A549 (cell line): Measurements from ENCODE around the gene B2M. TPM values are rescaled to one million over a fixed set of nuclear protein-coding genes. Genes with fewer than 3 reads are reported as not detected.
"Not testable (repeated sequence)": the region's sequence is repeated elsewhere in the genome, so short reads cannot be mapped to it uniquely, and the experiment has no call there.

Experiments used
- ATAC-seq, 2 experiments: fragments of 200-7000 bp in 1 of 2; fragments of >200 bp in 1 of 2; cut with Nextera tagmentation in 1 of 2; cut with Tn5 transposase in 1 of 2; 3 replicates each; pipeline versions ENCODE4 v1.8.0 to v1.9.1; 2018 to 2020; ENCODE audit warnings: mild to moderate bottlenecking in 1 of 2, moderate library complexity in 1 of 2
- CTCF ChIA-PET: fragments of 300-600 bp; sonication (Branson Sonifier 250); formaldehyde crosslinking; extraction: SDS; loops from one replicate; lab custom pipeline; 2021; ENCODE audit warnings: antibody characterized with exemption, inconsistent platforms; lab: Yijun Ruan, JAX
- POLR2A ChIA-PET: fragments of 350-600 bp; formaldehyde crosslinking; extraction: SDS; loops from one replicate; lab custom pipeline; 2021; ENCODE audit warnings: antibody characterized with exemption, inconsistent platforms; lab: Yijun Ruan, JAX
- DNase-seq, 2 experiments: peaks; one replicate each; pipeline versions ENCODE4 v3.0.0 to v3.0.0-alpha.2; 2011 to 2016; ENCODE audit warnings: low read depth in 1 of 2, low spot score in 1 of 2
- FAIRE-seq: peaks from 2 replicates; lab custom pipeline; 2011; peaks lifted over from hg19 to GRCh38; lab: Jason Lieb, UNC
- H3K27ac ChIP-seq, 2 experiments: fragments of >200 bp; sonication (Bioruptor Twin); formaldehyde crosslinking; 3 replicates each; pipeline ENCODE4 v1.5.1; 2016 to 2017
- H3K4me1 ChIP-seq: fragments of >200 bp; sonication (Bioruptor Twin); formaldehyde crosslinking; 3 replicates; pipeline ENCODE4 v1.6.1; 2016
- H3K4me2 ChIP-seq: fragments of >200 bp; sonication (Bioruptor Twin); formaldehyde crosslinking; 3 replicates; pipeline ENCODE4 v1.6.1; 2016
- H3K4me3 ChIP-seq: fragments of >200 bp; sonication (Bioruptor Twin); formaldehyde crosslinking; 3 replicates; pipeline ENCODE4 v1.5.1; 2016
- H3K9me3 ChIP-seq: fragments of >200 bp; sonication (Bioruptor Twin); formaldehyde crosslinking; 3 replicates; pipeline ENCODE4 v1.6.1; 2016
- BHLHE40 ChIP-seq: IDR thresholded peaks from 2 replicates; pipeline ENCODE4 v1.6.1; 2012; ENCODE audit warnings: low read depth, low read length, inconsistent platforms
- CHD2 ChIP-seq: fragments of 150-350 bp; IDR thresholded peaks from 2 replicates; pipeline ENCODE4 v1.6.1; 2014; ENCODE audit warnings: low read length; ENCODE audit not compliant: partially characterized antibody
- CHD4 ChIP-seq: fragments of 200-600 bp; sonication (generic); IDR thresholded peaks from 2 replicates; pipeline ENCODE4 v1.6.1; 2016; ENCODE audit warnings: antibody characterized with exemption, mild to moderate bottlenecking, borderline replicate concordance
- EHMT2 ChIP-seq: fragments of 200-600 bp; sonication (generic); IDR thresholded peaks from 2 replicates; pipeline ENCODE4 v1.6.1; 2016; ENCODE audit warnings: antibody characterized with exemption, low read depth, mild to moderate bottlenecking, moderate library complexity
- EP300 ChIP-seq, 2 experiments: fragments of >200 bp; sonication (Bioruptor Twin); formaldehyde crosslinking; IDR thresholded peaks; 2 replicates in 1 of 2; 3 replicates in 1 of 2; pipeline ENCODE4 v1.6.1; 2016 to 2017
- ESRRA ChIP-seq: fragments of 150-350 bp; IDR thresholded peaks from 2 replicates; pipeline ENCODE4 v1.6.1; 2014; ENCODE audit warnings: mild to moderate bottlenecking, low read length, borderline replicate concordance
- FOXS1 ChIP-seq: fragments of 250-450 bp; sonication (Bioruptor Pico); IDR thresholded peaks from 2 replicates; pipeline ENCODE4 v1.5.0; 2020; ENCODE audit warnings: mild to moderate bottlenecking, moderate library complexity
- GATA3 ChIP-seq: IDR thresholded peaks from 2 replicates; pipeline ENCODE4 v1.6.1; 2012; ENCODE audit warnings: borderline replicate concordance
- HDAC2 ChIP-seq: fragments of 200-600 bp; sonication (generic); IDR thresholded peaks from 2 replicates; pipeline ENCODE4 v1.6.1; 2016
- HMGXB4 ChIP-seq: fragments of 250-450 bp; sonication (Bioruptor Pico); IDR thresholded peaks from 2 replicates; pipeline ENCODE4 v1.5.0; 2021; ENCODE audit warnings: mild to moderate bottlenecking, moderate library complexity, borderline replicate concordance
- JUNB ChIP-seq: fragments of >200 bp; sonication (Bioruptor Twin); formaldehyde crosslinking; IDR thresholded peaks from 2 replicates; pipeline ENCODE4 v1.6.1; 2016
- KDM1A ChIP-seq: fragments of 200-600 bp; sonication (generic); IDR thresholded peaks from 2 replicates; pipeline ENCODE4 v1.6.1; 2016; ENCODE audit warnings: low read depth, mild to moderate bottlenecking
- KDM5A ChIP-seq: fragments of 200-600 bp; sonication (generic); IDR thresholded peaks from 2 replicates; pipeline ENCODE4 v1.6.1; 2016; ENCODE audit warnings: antibody characterized with exemption, mild to moderate bottlenecking
- NFE2L2 ChIP-seq: fragments of 150-350 bp; conservative IDR thresholded peaks from 2 replicates; pipeline ENCODE4 v1.6.1; 2014; ENCODE audit warnings: low read length
- NR3C1 ChIP-seq: fragments of >200 bp; sonication (Bioruptor Twin); formaldehyde crosslinking; IDR thresholded peaks from 3 replicates; pipeline ENCODE4 v1.6.1; 2017
- PHF8 ChIP-seq: fragments of 200-600 bp; sonication (generic); IDR thresholded peaks from 2 replicates; pipeline ENCODE4 v1.6.1; 2016; ENCODE audit warnings: low read depth, mild to moderate bottlenecking, antibody characterized with exemption, moderate library complexity, borderline replicate concordance
- POLR2A ChIP-seq: IDR thresholded peaks from 2 replicates; pipeline ENCODE4 v1.6.1; 2012; ENCODE audit warnings: mild to moderate bottlenecking, low read length
- RARB ChIP-seq: fragments of 250-450 bp; sonication (Bioruptor Pico); IDR thresholded peaks from 2 replicates; pipeline ENCODE4 v1.8.0; 2021; ENCODE audit warnings: mild to moderate bottlenecking, moderate library complexity
- RCOR1 ChIP-seq: fragments of 150-350 bp; IDR thresholded peaks from 2 replicates; pipeline ENCODE4 v1.6.1; 2014; ENCODE audit warnings: antibody characterized with exemption, low read length, low read depth
- RNF2 ChIP-seq: fragments of 200-600 bp; sonication (generic); IDR thresholded peaks from 2 replicates; pipeline ENCODE4 v1.6.1; 2016; ENCODE audit warnings: low read depth, mild to moderate bottlenecking, antibody characterized with exemption, moderate library complexity, borderline replicate concordance
- TP53 ChIP-seq: fragments of 250-450 bp; sonication (Bioruptor Pico); IDR thresholded peaks from 2 replicates; pipeline ENCODE4 v1.5.0; 2021; ENCODE audit warnings: mild to moderate bottlenecking, moderate library complexity
- ZC3H11A ChIP-seq: fragments of 450-650 bp; IDR thresholded peaks from 2 replicates; pipeline ENCODE4 v1.6.1; 2014; ENCODE audit warnings: antibody characterized with exemption, mild to moderate bottlenecking
- ZFP36 ChIP-seq: fragments of 450-650 bp; IDR thresholded peaks from 2 replicates; pipeline ENCODE4 v1.6.1; 2014; ENCODE audit warnings: borderline replicate concordance; ENCODE audit not compliant: partially characterized antibody
- ZNF302 ChIP-seq: fragments of 250-450 bp; sonication (Bioruptor Pico); IDR thresholded peaks from 2 replicates; pipeline ENCODE4 v1.9.0; 2021; ENCODE audit warnings: inconsistent platforms, mild to moderate bottlenecking, moderate library complexity
- WGBS: methylation state at CpG from one replicate; pipeline ENCODE4 v1.1.6; 2017; ENCODE audit errors: missing lambda C conversion rate; 5-methylcytosine and 5-hydroxymethylcytosine counted together
- polyA plus RNA-seq, 4 experiments: library from polyadenylated mRNA; depleted of rRNA in 3 of 4; stranded (reverse); fragments of >200 nt; fragmentation: RNase III in 1 of 4; extraction: RNeasy Plus Mini Kit Qiagen cat#74134 plus additional on column Dnase treatment in 1 of 4; gene quantifications; 2 replicates in 3 of 4; 3 replicates in 1 of 4; pipeline ENCODE4 v1.2.3, GENCODE V29; 2011 to 2017

B2M gene
- polyA plus RNA-seq, 2 of the 4 experiments (the other 2 are of a cell fraction) = 486 to 823 TPM

GRCh38 chr15:44675911-44676310 is 35.4 kb upstream of the B2M start:
- ATAC-seq (no peak), FAIRE-seq (no peak), DNase-seq (no peak)
- no peak for TF ChIP-seq ZNF302 (CRISPR knock-in tag)
- TF ChIP-seq PHF8 = no peak
- no peak for TF ChIP-seq HDAC2
- TF ChIP-seq FOXS1 = no peak
- no peak for TF ChIP-seq RARB (CRISPR knock-in tag)
- no peak for TF ChIP-seq KDM1A
- TF ChIP-seq CHD2 = no peak
- TF ChIP-seq RNF2 = no peak
- CTCF ChIA-PET = interaction anchor here (1.2 kb wide), 1 partner anchor 12 kb away, joined by 4 read pairs; the partner anchor contains the start of gene SPG11
- Histone ChIP-seq H3K4me3 (no peak overlapping the region), H3K4me2 (no peak overlapping the region), H3K4me1 (no peaks in the 10 kb centered on the region), H3K27ac (no peak overlapping the region), H3K9me3 (no peaks in the 10 kb centered on the region)
- POLR2A ChIA-PET = no interaction called here
- WGBS = 55% methylated on average over 5 of the region's 5 CpGs

GRCh38 chr15:44676676-44677075 is 34.6 kb upstream of the B2M start:
- no peak overlapping the region for H3K27ac ChIP-seq
- no peaks in the 10 kb centered on the region for H3K4me1 ChIP-seq
- ChIA-PET CTCF (interaction anchor here (1.1 kb wide), 1 partner anchor 13 kb away, joined by 3 read pairs; no protein-coding TSS in a partner anchor), POLR2A (no interaction called here)
- TF ChIP-seq EP300 (IDR thresholded peaks at IDR 0.05) (no peak), KDM5A (no peak), CHD4 (no peak), ESRRA (no peak), GATA3 (no peak), ZC3H11A (no peak), HMGXB4 (CRISPR knock-in tag) (no peak), NR3C1 (no peak), TP53 (CRISPR knock-in tag) (no peak), JUNB (no peak), ZFP36 (no peak), POLR2A (no peak), RARB (CRISPR knock-in tag) (no peak), BHLHE40 (no peak)
- H3K4me3 ChIP-seq = no peak overlapping the region
- H3K9me3 ChIP-seq = no peaks in the 10 kb centered on the region
- no peak overlapping the region for H3K4me2 ChIP-seq
- ATAC-seq (no peak), DNase-seq (no peak), FAIRE-seq (no peak)
- 50% methylated on average over 5 of the region's 7 CpGs for WGBS

GRCh38 chr15:44682211-44682610 is 29.1 kb upstream of the B2M start:
- ATAC-seq (no peak), DNase-seq (no peak), FAIRE-seq (no peak)
- ChIA-PET POLR2A (interaction anchor here (1.6 kb wide), 1 partner anchor 19 kb away, joined by 5 read pairs; the partner anchor contains the start of gene SPG11), CTCF (no interaction called here)
- TF ChIP-seq RNF2 = no peak
- no peak for TF ChIP-seq TP53 (CRISPR knock-in tag)
- no peak for TF ChIP-seq KDM5A
- no peak for TF ChIP-seq RCOR1
- no peak for TF ChIP-seq EHMT2
- no peak for TF ChIP-seq NFE2L2
- no peak for TF ChIP-seq JUNB
- no peak for TF ChIP-seq KDM1A
- Histone ChIP-seq H3K27ac (no peak overlapping the region), H3K4me3 (no peak overlapping the region), H3K4me1 (peaks cover 13% of the 10 kb centered on the region), H3K9me3 (no peaks in the 10 kb centered on the region), H3K4me2 (no peak overlapping the region)
- 81% methylated on average over 2 of the region's 2 CpGs for WGBS

GRCh38 chr15:44682809-44683682 is 28.3 kb upstream of the B2M start:
- 52% methylated on average over 5 of the region's 8 CpGs for WGBS
- CTCF ChIA-PET, H3K9me3 ChIP-seq, ATAC-seq, FAIRE-seq, H3K4me3 ChIP-seq: not testable (repeated sequence)
- POLR2A ChIA-PET = interaction anchor here (1.6 kb wide), 2 partner anchors 20 to 28 kb away, joined by 4 to 5 read pairs; partner anchors contain the start of genes B2M, PATL2 and SPG11
- Histone ChIP-seq H3K4me2 (peak overlapping the region; percentile 77), H3K4me1 (peaks cover 13% of the 10 kb centered on the region), H3K27ac (peak overlapping the region; percentile 62 to 81)
- peak in 1 of 2 experiments; percentile 54 for DNase-seq

- H3K27ac ChIP-seq, H3K4me1 ChIP-seq, DNase-seq, POLR2A ChIA-PET, FAIRE-seq, H3K9me3 ChIP-seq, ATAC-seq, CTCF ChIA-PET, H3K4me3 ChIP-seq, H3K4me2 ChIP-seq: not testable (repeated sequence)
- WGBS = 5% methylated on average over 2 of the region's 2 CpGs
Observed at GRCh38 chr15:44689318-44689717, 22.0 kb upstream of the B2M start.

GRCh38 chr15:44690245-44690644 is 21.1 kb upstream of the B2M start:
- 31% methylated on average over 1 of the region's 1 CpG for WGBS
- POLR2A ChIA-PET, H3K4me3 ChIP-seq, H3K9me3 ChIP-seq, DNase-seq, H3K27ac ChIP-seq, FAIRE-seq, CTCF ChIA-PET, H3K4me1 ChIP-seq, H3K4me2 ChIP-seq, ATAC-seq: not testable (repeated sequence)
